ENCODE results near the gene PEX14.

PEX14 gene

GRCh38 chr1:10624256-10625050, 149.7 kb downstream of the PEX14 start:
- FAIRE-seq, result no peak

- no peak for FAIRE-seq
Observed at GRCh38 chr1:10625076-10625475, 150.3 kb downstream of the PEX14 start.

- FAIRE-seq, result no peak
Observed at GRCh38 chr1:10625554-10625953, 150.8 kb downstream of the PEX14 start.

- no peak for FAIRE-seq
Observed at GRCh38 chr1:10626131-10626731, 151.5 kb downstream of the PEX14 start.

GRCh38 chr1:10626791-10627410, 152.2 kb downstream of the PEX14 start:
- no peak for FAIRE-seq

GRCh38 chr1:10628685-10629084, 153.9 kb downstream of the PEX14 start:
- no peak for FAIRE-seq

- FAIRE-seq, result no peak
Observed at GRCh38 chr1:10629091-10629815, 154.5 kb downstream of the PEX14 start.

GRCh38 chr1:10629816-10630571, 155.2 kb downstream of the PEX14 start:
- FAIRE-seq, result no peak

GRCh38 chr1:10630661-10631120, 155.9 kb downstream of the PEX14 start:
- FAIRE-seq, result no peak

GRCh38 chr1:10631121-10631810, 156.5 kb downstream of the PEX14 start:
- no peak for FAIRE-seq

GRCh38 chr1:10631811-10632593, 157.3 kb downstream of the PEX14 start:
- no peak for FAIRE-seq

- FAIRE-seq, result no peak
Observed at GRCh38 chr1:10632691-10633090, 157.9 kb downstream of the PEX14 start.

- no peak for FAIRE-seq
Observed at GRCh38 chr1:10633416-10633815, 158.7 kb downstream of the PEX14 start.

GRCh38 chr1:10634075-10634427, 159.3 kb downstream of the PEX14 start:
- FAIRE-seq, result no peak

GRCh38 chr1:10634428-10635084, 159.8 kb downstream of the PEX14 start:
- FAIRE-seq, result no peak

GRCh38 chr1:10635085-10635896, 160.5 kb downstream of the PEX14 start:
- no peak for FAIRE-seq

- FAIRE-seq, result no peak
Observed at GRCh38 chr1:10635992-10636391, 161.2 kb downstream of the PEX14 start.

- no peak for FAIRE-seq
Observed at GRCh38 chr1:10637400-10637799, 162.7 kb downstream of the PEX14 start.

- FAIRE-seq, result no peak
Observed at GRCh38 chr1:10637834-10638558, 163.2 kb downstream of the PEX14 start.

All from TTC549 (cell line).